GM21360 (cell line): ENCODE measurements around the gene ATP1B2.

Source experiments
- ATAC-seq: cut with Tn5 transposase; IDR thresholded peaks from one replicate; pipeline ENCODE4 v1.9.1; 2021; ENCODE audit warnings: mild to moderate bottlenecking, moderate library complexity; ENCODE audit not compliant: unreplicated experiment

Gene ATP1B2

GRCh38 chr17:7684851-7685532 is 34.3 kb downstream of the ATP1B2 start:
- no peak for ATAC-seq

GRCh38 chr17:7685533-7686221 is 35.0 kb downstream of the ATP1B2 start:
- peak; percentile 41 for ATAC-seq

- peak; percentile 37 for ATAC-seq
Observed at GRCh38 chr17:7686222-7687071, 35.7 kb downstream of the ATP1B2 start.

- peak; percentile 37 for ATAC-seq
Observed at GRCh38 chr17:7687072-7687907, 36.6 kb downstream of the ATP1B2 start, which contains the start of gene TP53. TSS of gene TP53 (minus strand) at chr17:7687490. CDS start at chr17:7676594, 10,896 bp downstream.

- peak; percentile 52 for ATAC-seq
Observed at GRCh38 chr17:7687908-7688807, 37.4 kb downstream of the ATP1B2 start, which contains the start of gene WRAP53. TSS of gene WRAP53 (plus strand) at chr17:7688477. CDS start at chr17:7688649, 172 bp downstream.

GRCh38 chr17:7688808-7689316 is 38.1 kb downstream of the ATP1B2 start:
- ATAC-seq, result no peak

- no peak for ATAC-seq
Observed at GRCh38 chr17:7695586-7695985, 44.9 kb downstream of the ATP1B2 start.

- ATAC-seq, result no peak
Observed at GRCh38 chr17:7697828-7698588, 47.3 kb downstream of the ATP1B2 start.

- no peak for ATAC-seq
Observed at GRCh38 chr17:7700510-7700909, 49.8 kb downstream of the ATP1B2 start.

- no peak for ATAC-seq
Observed at GRCh38 chr17:7701681-7702080, 51.0 kb downstream of the ATP1B2 start.

GRCh38 chr17:7702776-7703175 is 52.0 kb downstream of the ATP1B2 start:
- ATAC-seq, result no peak

GRCh38 chr17:7703584-7704479 is 53.1 kb downstream of the ATP1B2 start:
- ATAC-seq, result no peak

GRCh38 chr17:7704601-7705268 is 54.0 kb downstream of the ATP1B2 start, which contains the start of gene EFNB3:
TSS of gene EFNB3 (plus strand) at chr17:7705202. CDS start at chr17:7705599, 397 bp downstream.
- ATAC-seq, result no peak

- no peak for ATAC-seq
Observed at GRCh38 chr17:7705269-7706255, 54.8 kb downstream of the ATP1B2 start.

- ATAC-seq, result no peak
Observed at GRCh38 chr17:7706631-7707354, 56.1 kb downstream of the ATP1B2 start.
